Adipocyte (in vitro differentiated cells): ENCODE measurements around the gene IL17REL.

Experiments used
- DNase-seq: peaks from one replicate; pipeline ENCODE4 v3.0.0-alpha.2; 2015; ENCODE audit warnings: low read depth
- H3K27me3 ChIP-seq: replicated peaks from 2 replicates; pipeline ENCODE4 v1.7.0; 2013; ENCODE audit warnings: mild to moderate bottlenecking, low read length, moderate library complexity; ENCODE audit not compliant: control insufficient read depth, insufficient read depth
- H3K36me3 ChIP-seq: 2 replicates; pipeline ENCODE4 v1.7.0; 2013; ENCODE audit warnings: low read length, mild to moderate bottlenecking, moderate library complexity; ENCODE audit not compliant: control insufficient read depth, insufficient read depth, severe bottlenecking
- H3K4me1 ChIP-seq: 2 replicates; pipeline ENCODE4 v1.7.0; 2013; ENCODE audit warnings: mild to moderate bottlenecking, low read length, moderate library complexity; ENCODE audit not compliant: control insufficient read depth, insufficient read depth
- H3K4me3 ChIP-seq: 2 replicates; pipeline ENCODE4 v1.7.0; 2013; ENCODE audit warnings: mild to moderate bottlenecking, low read length, moderate library complexity
- H3K9ac ChIP-seq: 2 replicates; pipeline ENCODE4 v1.7.0; 2013; ENCODE audit warnings: mild to moderate bottlenecking, low read length, moderate library complexity
- H3K9me3 ChIP-seq: 2 replicates; pipeline ENCODE4 v1.7.0; 2013; ENCODE audit warnings: mild to moderate bottlenecking, low read length, moderate library complexity; ENCODE audit not compliant: control insufficient read depth

Gene IL17REL

GRCh38 chr22:49964136-49965090 lies 48.2 kb downstream of the IL17REL start:
- Histone ChIP-seq H3K27me3 (no peaks in the 10 kb centered on the region), H3K4me1 (peaks cover 64% of the 10 kb centered on the region), H3K4me3 (peak overlapping the region; percentile 92), H3K9ac (peak overlapping the region; percentile 98), H3K36me3 (peaks cover 25% of the 10 kb centered on the region), H3K9me3 (no peaks in the 10 kb centered on the region)
- no peak for DNase-seq

GRCh38 chr22:49963647-49964026 lies 48.9 kb downstream of the IL17REL start:
- H3K9me3 ChIP-seq = no peaks in the 10 kb centered on the region
- H3K4me1 ChIP-seq = peaks cover 71% of the 10 kb centered on the region
- H3K4me3 ChIP-seq = peak overlapping the region; percentile 92
- peak overlapping the region; percentile 98 for H3K9ac ChIP-seq
- no peaks in the 10 kb centered on the region for H3K27me3 ChIP-seq
- H3K36me3 ChIP-seq = peaks cover 25% of the 10 kb centered on the region
- no peak for DNase-seq

GRCh38 chr22:49962751-49963646 lies 49.6 kb downstream of the IL17REL start:
- Histone ChIP-seq H3K9me3 (no peaks in the 10 kb centered on the region), H3K27me3 (no peaks in the 10 kb centered on the region), H3K36me3 (peaks cover 25% of the 10 kb centered on the region), H3K9ac (peak overlapping the region; percentile 98), H3K4me3 (peak overlapping the region; percentile 92), H3K4me1 (peaks cover 65% of the 10 kb centered on the region)
- no peak for DNase-seq

GRCh38 chr22:49962012-49962750 lies 50.4 kb downstream of the IL17REL start:
- H3K9ac ChIP-seq = peak overlapping the region; percentile 98
- H3K36me3 ChIP-seq = peaks cover 25% of the 10 kb centered on the region
- H3K27me3 ChIP-seq = no peaks in the 10 kb centered on the region
- peak overlapping the region; percentile 92 for H3K4me3 ChIP-seq
- peak; percentile 92 for DNase-seq
- H3K9me3 ChIP-seq = no peaks in the 10 kb centered on the region
- H3K4me1 ChIP-seq = peaks cover 59% of the 10 kb centered on the region

- Histone ChIP-seq H3K9me3 (no peaks in the 10 kb centered on the region), H3K4me1 (peaks cover 59% of the 10 kb centered on the region), H3K36me3 (peaks cover 25% of the 10 kb centered on the region), H3K4me3 (peak overlapping the region; percentile 82), H3K9ac (peak overlapping the region; percentile 93), H3K27me3 (no peaks in the 10 kb centered on the region)
- no peak for DNase-seq
Measured at GRCh38 chr22:49961601-49962011, 51.0 kb downstream of the IL17REL start.

- DNase-seq = peak; percentile 59
Measured at GRCh38 chr22:49961005-49961600, 51.5 kb downstream of the IL17REL start.

GRCh38 chr22:49960159-49961004 lies 52.2 kb downstream of the IL17REL start, which contains the start of gene PIM3:
TSS of gene PIM3 (plus strand) at chr22:49960772. CDS start at chr22:49960948, 176 bp downstream.
- H3K9me3 ChIP-seq = no peaks in the 10 kb centered on the region
- H3K9ac ChIP-seq = peak within 1 kb of the TSS; percentile 93
- peaks cover 59% of the 10 kb centered on the region for H3K4me1 ChIP-seq
- no peaks in the 10 kb centered on the region for H3K27me3 ChIP-seq
- peak within 1 kb of the TSS; percentile 82 for H3K4me3 ChIP-seq
- peaks cover 25% of the 10 kb centered on the region for H3K36me3 ChIP-seq
- peak; percentile 97 for DNase-seq

More at GRCh38 chr22:49961005-49961600, 51.5 kb downstream of the IL17REL start:
- Histone ChIP-seq H3K4me3 (peak overlapping the region; percentile 82), H3K27me3 (no peaks in the 10 kb centered on the region), H3K9me3 (no peaks in the 10 kb centered on the region), H3K36me3 (peaks cover 25% of the 10 kb centered on the region), H3K9ac (peak overlapping the region; percentile 93), H3K4me1 (peaks cover 59% of the 10 kb centered on the region)

GRCh38 chr22:49959782-49960158 lies 52.8 kb downstream of the IL17REL start:
- DNase-seq = no peak
- Histone ChIP-seq H3K36me3 (peaks cover 22% of the 10 kb centered on the region), H3K4me3 (peak overlapping the region; percentile 82), H3K9ac (peak overlapping the region; percentile 93), H3K9me3 (no peaks in the 10 kb centered on the region), H3K27me3 (no peaks in the 10 kb centered on the region), H3K4me1 (peaks cover 59% of the 10 kb centered on the region)

- H3K36me3 ChIP-seq = peaks cover 17% of the 10 kb centered on the region
- peak overlapping the region; percentile 93 for H3K9ac ChIP-seq
- no peaks in the 10 kb centered on the region for H3K27me3 ChIP-seq
- peaks cover 59% of the 10 kb centered on the region for H3K4me1 ChIP-seq
- H3K9me3 ChIP-seq = no peaks in the 10 kb centered on the region
- peak overlapping the region; percentile 82 for H3K4me3 ChIP-seq
- no peak for DNase-seq
Measured at GRCh38 chr22:49958931-49959781, 53.4 kb downstream of the IL17REL start.
